Heart left ventricle (tissue), 13 donors: ENCODE measurements around the gene RAP2C.

ENCODE experiments used
- POLR2A ChIP-seq, 2 donors: fragments of 450-650 bp; IDR thresholded peaks; one replicate each; pipeline ENCODE4 v1.6.1; 2017; ENCODE audit warnings: antibody characterized with exemption in 2 of 2, mild to moderate bottlenecking in 2 of 2, moderate library complexity in 2 of 2
- TF ChIP-seq, protein P1 (sequence below), 12 donors: fragments of 200-600 bp; sonication (generic) in 4 of 12; IDR thresholded peaks; one replicate each; pipeline versions ENCODE4 v1.5.0 to v1.8.0; 2018 to 2022; ENCODE audit warnings: antibody characterized with exemption in 12 of 12, mild to moderate bottlenecking in 5 of 12
- donor health status: ischemic (EF 13 %, LVEDD 7.1; RV severe dilation, severe dysfunction).
- donor health status: DM: no; HTN: yes; CAD: no.
- donor health status: DM: no; HTN: no; CAD: no.
- donor health status: ischemic (EF 25% LVEDD 6.9; RV normal size, moderate dysfunction).
- donor health status: ischemic (EF 25% LVEDD 5.7; RV mildly dilated, moderate dysfunction).
- donor health status: ischemic (EF 35%, LVEDD 5.7; RV mildly dilated, moderate dysfunction).
- donor health status: nonischemic (EF 11% LVEDD 7.7; RV severe dilation, severe dysfunction).
- donor health status: DM: yes; HTN: yes; CAD: no.
- donor health status: PGD.
- donor health status: ischemic (EF 29% LVEDD 5.4; RV normal size, mild dysfunction).
- donor health status: nonischemic (EF 23%, LVEDD 6.1; RV moderate dilation, normal function).

DNA sequence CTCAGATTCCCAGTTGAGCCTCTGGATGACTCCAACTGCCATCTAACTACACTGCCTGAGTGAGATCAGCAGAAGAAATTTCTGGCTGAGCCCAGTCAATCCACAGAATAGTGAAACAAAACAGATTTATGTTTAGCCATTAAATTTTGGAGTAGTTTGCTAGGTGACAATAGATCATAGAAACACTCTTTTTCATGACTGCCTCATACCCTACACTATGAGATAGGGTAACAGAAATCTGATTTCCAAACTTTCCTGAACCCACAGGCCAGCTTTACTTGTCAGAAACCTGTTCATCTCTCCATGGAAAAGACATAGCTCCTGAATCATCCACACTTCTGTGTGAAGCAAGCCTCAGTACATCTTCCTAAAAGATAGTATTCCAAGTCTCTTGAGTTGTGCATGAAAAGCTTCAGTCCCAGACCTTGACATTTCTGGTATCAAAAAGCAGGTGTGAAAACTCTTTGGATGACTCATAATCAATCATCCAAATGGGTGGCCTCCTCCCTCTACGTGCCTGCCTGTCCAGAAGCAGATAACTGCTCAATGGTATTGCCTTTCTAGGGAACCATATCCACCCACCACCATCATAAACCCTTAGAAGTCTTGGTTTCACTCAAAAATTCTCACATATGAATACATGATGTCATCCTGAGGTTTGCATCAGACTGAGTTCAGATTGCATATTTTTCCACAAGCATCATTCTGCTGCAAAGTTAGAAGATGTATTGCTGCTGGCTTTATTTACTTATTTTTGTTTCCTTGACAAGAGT, 47.5 kb upstream of the RAP2C start:
- TF ChIP-seq, protein P1, sequence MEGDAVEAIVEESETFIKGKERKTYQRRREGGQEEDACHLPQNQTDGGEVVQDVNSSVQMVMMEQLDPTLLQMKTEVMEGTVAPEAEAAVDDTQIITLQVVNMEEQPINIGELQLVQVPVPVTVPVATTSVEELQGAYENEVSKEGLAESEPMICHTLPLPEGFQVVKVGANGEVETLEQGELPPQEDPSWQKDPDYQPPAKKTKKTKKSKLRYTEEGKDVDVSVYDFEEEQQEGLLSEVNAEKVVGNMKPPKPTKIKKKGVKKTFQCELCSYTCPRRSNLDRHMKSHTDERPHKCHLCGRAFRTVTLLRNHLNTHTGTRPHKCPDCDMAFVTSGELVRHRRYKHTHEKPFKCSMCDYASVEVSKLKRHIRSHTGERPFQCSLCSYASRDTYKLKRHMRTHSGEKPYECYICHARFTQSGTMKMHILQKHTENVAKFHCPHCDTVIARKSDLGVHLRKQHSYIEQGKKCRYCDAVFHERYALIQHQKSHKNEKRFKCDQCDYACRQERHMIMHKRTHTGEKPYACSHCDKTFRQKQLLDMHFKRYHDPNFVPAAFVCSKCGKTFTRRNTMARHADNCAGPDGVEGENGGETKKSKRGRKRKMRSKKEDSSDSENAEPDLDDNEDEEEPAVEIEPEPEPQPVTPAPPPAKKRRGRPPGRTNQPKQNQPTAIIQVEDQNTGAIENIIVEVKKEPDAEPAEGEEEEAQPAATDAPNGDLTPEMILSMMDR (IDR thresholded peaks at IDR 0.05): no peak
- TF ChIP-seq POLR2A (IDR thresholded peaks at IDR 0.05): no peak
